OCI-LY7 (cell line): ENCODE data around the gene CFAP97. TPM values are rescaled to one million over a fixed set of nuclear protein-coding genes. Genes with fewer than 3 reads are reported as not detected.
"Not testable (repeated sequence)": the region's sequence is repeated elsewhere in the genome, so short reads cannot be mapped to it uniquely, and the experiment has no call there.

Experiments used
- BruUV-seq: library from RNA; stranded (reverse); fragments of 400-500 nt; replicated peaks from 2 replicates; lab custom pipeline; 2021; lab: Mats Ljungman, UMichigan
- CTCF ChIA-PET: fragments of 300-600 bp; sonication (Branson Sonifier 250); formaldehyde crosslinking; loops from one replicate; lab custom pipeline; 2022; ENCODE audit warnings: antibody characterized with exemption; ENCODE audit not compliant: unreplicated experiment; lab: Charles Lee
- POLR2A ChIA-PET: fragments of 300-600 bp; sonication (Branson Sonifier 250); formaldehyde crosslinking; loops from one replicate; lab custom pipeline; 2022; ENCODE audit warnings: antibody characterized with exemption; lab: Charles Lee
- DNase-seq: peaks from one replicate; pipeline ENCODE4 v3.0.0-alpha.2; 2015; ENCODE audit warnings: low spot score
- H2AFZ ChIP-seq: fragments of 200-600 bp; sonication (generic), shearing (Covaris generic); 2 replicates; pipeline ENCODE4 v1.6.1; 2014; ENCODE audit warnings: mild to moderate bottlenecking, antibody characterized with exemption, low read length, moderate library complexity
- H3K27ac ChIP-seq: fragments of 200-600 bp; sonication (generic); 2 replicates; pipeline ENCODE4 v1.5.1; 2014; ENCODE audit warnings: mixed run types, low read depth, mild to moderate bottlenecking, moderate library complexity, low read length, inconsistent platforms; ENCODE audit not compliant: poor library complexity, severe bottlenecking
- H3K36me3 ChIP-seq: fragments of 200-600 bp; sonication (generic); 2 replicates; pipeline ENCODE4 v1.6.1; 2014; ENCODE audit warnings: mild to moderate bottlenecking, antibody characterized with exemption, low read length, moderate library complexity, mixed read lengths; ENCODE audit not compliant: insufficient read depth
- H3K4me1 ChIP-seq: fragments of 200-600 bp; sonication (generic); 2 replicates; pipeline ENCODE4 v1.5.1; 2014; ENCODE audit warnings: mild to moderate bottlenecking, low read length; ENCODE audit not compliant: insufficient read depth, poor library complexity, severe bottlenecking
- H3K4me2 ChIP-seq: fragments of 200-600 bp; sonication (generic); 2 replicates; pipeline ENCODE4 v1.6.1; 2014; ENCODE audit warnings: mild to moderate bottlenecking, low read length
- H3K4me3 ChIP-seq: fragments of 200-600 bp; sonication (generic); 2 replicates; pipeline ENCODE4 v1.5.1; 2014; ENCODE audit warnings: mild to moderate bottlenecking, low read depth, low read length; ENCODE audit not compliant: poor library complexity, severe bottlenecking
- H3K79me2 ChIP-seq: fragments of 200-600 bp; sonication (generic); 2 replicates; pipeline ENCODE4 v1.6.1; 2016; ENCODE audit warnings: low read depth, mild to moderate bottlenecking, low read length, moderate library complexity, mixed read lengths; ENCODE audit not compliant: insufficient read depth
- H3K9me2 ChIP-seq: fragments of 200-600 bp; sonication (generic); 2 replicates; pipeline ENCODE4 v1.6.1; 2016; ENCODE audit warnings: mild to moderate bottlenecking, low read length, mixed read lengths; ENCODE audit not compliant: insufficient read depth
- H3K9me3 ChIP-seq: fragments of 200-600 bp; sonication (generic); 2 replicates; pipeline ENCODE4 v1.6.1; 2014; ENCODE audit warnings: mild to moderate bottlenecking, mixed run types, low read length, mixed read lengths
- H4K20me1 ChIP-seq: fragments of 200-600 bp; sonication (generic); 2 replicates; pipeline ENCODE4 v1.6.1; 2014; ENCODE audit warnings: mild to moderate bottlenecking, antibody characterized with exemption, low read length, moderate library complexity, mixed read lengths; ENCODE audit not compliant: insufficient read depth
- CTCF ChIP-seq: fragments of 200-600 bp; sonication (generic); conservative IDR thresholded peaks from 2 replicates; pipeline ENCODE4 v1.5.1; 2014; ENCODE audit warnings: mild to moderate bottlenecking, antibody characterized with exemption, low read length, moderate library complexity, mixed read lengths
- EZH2phosphoT487 ChIP-seq: fragments of 200-600 bp; sonication (generic); IDR thresholded peaks from 2 replicates; pipeline ENCODE4 v1.6.1; 2018; ENCODE audit warnings: low read depth, borderline replicate concordance, mild to moderate bottlenecking, mixed run types, antibody characterized with exemption, low read length, moderate library complexity, mixed read lengths
- intact Hi-C: fragments of 100-400 bp; cut with micrococcal nuclease; formaldehyde crosslinking; loops from one replicate; pipeline ENCODE4 v1.10.0; 2022; ENCODE audit not compliant: unreplicated experiment
- total RNA-seq, 2 experiments: library from RNA; depleted of rRNA in 1 of 2; stranded (reverse); fragments of >200 nt in 1 of 2; shearing (Covaris generic) in 1 of 2; gene quantifications; 2 replicates each; pipeline ENCODE4 v1.2.3, GENCODE V29; 2014 to 2022

Gene CFAP97
- total RNA-seq, 2 experiments from 2014 or later, result 22.7 to 57.3 TPM

DNA sequence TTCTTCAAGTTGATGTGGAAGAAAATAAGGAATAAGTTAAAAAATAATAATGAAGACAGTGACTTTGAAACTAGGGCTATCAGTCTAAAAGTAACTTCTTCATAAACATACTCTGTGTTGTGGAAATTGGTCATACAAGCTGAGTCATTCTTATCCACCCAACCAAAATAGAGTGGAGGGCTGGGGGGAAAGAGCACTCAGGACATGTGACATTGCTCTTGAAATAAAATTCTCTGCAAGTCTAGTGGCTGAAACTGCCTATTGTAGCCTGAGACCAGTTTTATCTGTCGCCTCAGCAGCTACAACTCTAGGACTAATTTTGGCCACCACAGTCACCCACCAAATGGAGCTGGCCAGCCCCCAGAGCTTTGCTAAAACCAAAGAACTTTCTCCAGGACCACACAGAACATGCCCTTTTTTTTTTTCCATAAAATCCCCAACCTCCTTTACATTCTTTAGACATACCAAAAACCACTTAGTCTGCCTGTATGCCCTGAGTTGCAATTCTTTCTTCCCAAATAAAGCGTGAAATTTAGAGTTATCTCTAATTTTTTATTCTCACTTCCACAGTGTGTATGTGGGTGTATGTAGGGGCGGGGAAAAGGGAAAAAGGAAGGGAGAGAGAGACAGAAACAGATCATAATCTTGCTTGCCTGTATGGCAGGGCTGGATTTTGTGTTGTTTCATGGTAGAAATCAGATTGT is 83.7 kb downstream of the CFAP97 start:
- no peak for TF ChIP-seq CTCF
- no peak for TF ChIP-seq EZH2phosphoT487
- H3K27ac ChIP-seq, result no peak overlapping the region
- no peaks in the 10 kb centered on the region for H3K36me3 ChIP-seq
- no peak overlapping the region for H3K4me2 ChIP-seq
- BruUV-seq, result no TSS peak
- ChIA-PET CTCF (no interaction called here), POLR2A (interaction anchor here (1.0 kb wide), 1 partner anchor 24 kb away, joined by 3 read pairs; no protein-coding TSS in a partner anchor)
- H3K79me2 ChIP-seq, result no peaks in the 10 kb centered on the region
- no peaks in the 10 kb centered on the region for H4K20me1 ChIP-seq
- H3K4me1 ChIP-seq, result no peaks in the 10 kb centered on the region
- intact Hi-C loops, result no loop called here
- H3K9me2 ChIP-seq, result no peaks in the 10 kb centered on the region
- no peak overlapping the region for H2AFZ ChIP-seq
- no peaks in the 10 kb centered on the region for H3K9me3 ChIP-seq
- H3K4me3 ChIP-seq, result no peak overlapping the region
- DNase-seq, result no peak

- H3K4me2 ChIP-seq, H3K27ac ChIP-seq, intact Hi-C loops, H3K36me3 ChIP-seq, CTCF ChIA-PET, H2AFZ ChIP-seq, H3K4me1 ChIP-seq, H3K4me3 ChIP-seq, H3K9me2 ChIP-seq, DNase-seq, H4K20me1 ChIP-seq, H3K9me3 ChIP-seq, BruUV-seq, H3K79me2 ChIP-seq: not testable (repeated sequence)
- POLR2A ChIA-PET, result interaction anchor here (1.0 kb wide), 1 partner anchor 23 kb away, joined by 3 read pairs; no protein-coding TSS in a partner anchor
Observed at GRCh38 chr4:185119467-185119866, 84.3 kb downstream of the CFAP97 start.

GRCh38 chr4:185118876-185119275 is 84.9 kb downstream of the CFAP97 start:
- CTCF ChIA-PET, result no interaction called here
- H3K4me1 ChIP-seq, result no peaks in the 10 kb centered on the region
- H3K27ac ChIP-seq, result no peak overlapping the region
- H3K4me3 ChIP-seq, result no peak overlapping the region
- POLR2A ChIA-PET, result interaction anchor here (1.0 kb wide), 1 partner anchor 23 kb away, joined by 3 read pairs; no protein-coding TSS in a partner anchor
- H3K9me2 ChIP-seq, result no peaks in the 10 kb centered on the region
- H3K79me2 ChIP-seq, result no peaks in the 10 kb centered on the region
- DNase-seq, result no peak
- no peaks in the 10 kb centered on the region for H3K36me3 ChIP-seq
- TF ChIP-seq EZH2phosphoT487 (no peak), CTCF (no peak)
- no TSS peak for BruUV-seq
- H3K9me3 ChIP-seq, result no peaks in the 10 kb centered on the region
- H3K4me2 ChIP-seq, result no peak overlapping the region
- H4K20me1 ChIP-seq, result no peaks in the 10 kb centered on the region
- intact Hi-C loops, result no loop called here
- no peak overlapping the region for H2AFZ ChIP-seq
